A549 (cell line): ENCODE measurements around the gene SLC9C1.

Source experiments
- BCL3 ChIP-seq: fragments of >200 bp; sonication (Bioruptor Twin); formaldehyde crosslinking; IDR thresholded peaks from 3 replicates; pipeline ENCODE4 v1.6.1; 2016
- BHLHE40 ChIP-seq: IDR thresholded peaks from 2 replicates; pipeline ENCODE4 v1.6.1; 2012; ENCODE audit warnings: low read depth, low read length, inconsistent platforms
- CHD2 ChIP-seq: fragments of 150-350 bp; IDR thresholded peaks from 2 replicates; pipeline ENCODE4 v1.6.1; 2014; ENCODE audit warnings: low read length; ENCODE audit not compliant: partially characterized antibody
- CHD4 ChIP-seq: fragments of 200-600 bp; sonication (generic); IDR thresholded peaks from 2 replicates; pipeline ENCODE4 v1.6.1; 2016; ENCODE audit warnings: antibody characterized with exemption, mild to moderate bottlenecking, borderline replicate concordance
- CTCF ChIP-seq: fragments of >200 bp; sonication (Bioruptor Twin); formaldehyde crosslinking; IDR thresholded peaks from 3 replicates; pipeline ENCODE4 v1.5.1; 2016
- ESRRA ChIP-seq: fragments of 150-350 bp; IDR thresholded peaks from 2 replicates; pipeline ENCODE4 v1.6.1; 2014; ENCODE audit warnings: mild to moderate bottlenecking, low read length, borderline replicate concordance
- MAFK ChIP-seq: fragments of 450-650 bp; IDR thresholded peaks from 2 replicates; pipeline ENCODE4 v1.6.1; 2014; ENCODE audit not compliant: partially characterized antibody
- POLR2A ChIP-seq: IDR thresholded peaks from 2 replicates; pipeline ENCODE4 v1.6.1; 2012; ENCODE audit warnings: mild to moderate bottlenecking, low read length
- RAD21 ChIP-seq, 2 experiments: fragments of >200 bp in 1 of 2; sonication (Bioruptor Twin) in 1 of 2; formaldehyde crosslinking in 1 of 2; IDR thresholded peaks in 1 of 2; conservative IDR thresholded peaks in 1 of 2; 2 replicates in 1 of 2; 3 replicates in 1 of 2; pipeline ENCODE4 v1.6.1; 2012 to 2018; ENCODE audit warnings: inconsistent platforms in 1 of 2
- SREBF2 ChIP-seq: fragments of 450-650 bp; IDR thresholded peaks from 2 replicates; pipeline ENCODE4 v1.6.1; 2014; ENCODE audit warnings: mild to moderate bottlenecking, moderate library complexity
- ZC3H11A ChIP-seq: fragments of 450-650 bp; IDR thresholded peaks from 2 replicates; pipeline ENCODE4 v1.6.1; 2014; ENCODE audit warnings: antibody characterized with exemption, mild to moderate bottlenecking
- ZSCAN20 ChIP-seq: fragments of 250-450 bp; sonication (Bioruptor Pico); IDR thresholded peaks from 2 replicates; pipeline ENCODE4 v1.8.0; 2022; ENCODE audit warnings: mild to moderate bottlenecking, moderate library complexity
- TF ChIP-seq, protein P1 (sequence below): fragments of 150-350 bp; IDR thresholded peaks from 2 replicates; pipeline ENCODE4 v1.6.1; 2014; ENCODE audit warnings: low read depth, mild to moderate bottlenecking, low read length

DNA sequence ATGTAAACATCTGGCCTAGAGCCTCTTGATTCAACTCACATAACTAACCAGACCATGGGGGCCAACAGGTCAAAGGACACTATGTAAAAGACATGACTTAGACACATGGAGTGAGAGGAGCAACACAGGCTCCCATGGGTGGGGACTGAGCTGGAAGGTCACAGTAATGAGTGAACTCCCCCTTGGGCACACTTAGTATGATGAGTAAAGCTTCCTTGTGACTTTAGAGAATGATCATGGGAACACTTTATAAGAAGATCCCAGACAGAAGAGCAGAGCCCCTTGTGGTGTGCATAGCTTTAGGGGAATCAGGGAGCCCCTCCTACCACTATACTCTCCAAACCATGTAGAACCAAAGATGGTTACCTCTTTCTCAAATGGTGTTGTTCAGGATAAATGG is 171.1 kb downstream of the SLC9C1 start:
- TF ChIP-seq MAFK (no peak), POLR2A (no peak), CTCF (no peak), ESRRA (no peak), ZC3H11A (no peak), BHLHE40 (no peak), CHD4 (no peak), ZSCAN20 (CRISPR knock-in tag) (no peak), CHD2 (no peak), SREBF2 (no peak), RAD21 (conservative IDR thresholded peaks at IDR 0.05 in 1 of 2, IDR thresholded peaks at IDR 0.05 in 1 of 2) (no peak), BCL3 (no peak)
- TF ChIP-seq, protein P1, sequence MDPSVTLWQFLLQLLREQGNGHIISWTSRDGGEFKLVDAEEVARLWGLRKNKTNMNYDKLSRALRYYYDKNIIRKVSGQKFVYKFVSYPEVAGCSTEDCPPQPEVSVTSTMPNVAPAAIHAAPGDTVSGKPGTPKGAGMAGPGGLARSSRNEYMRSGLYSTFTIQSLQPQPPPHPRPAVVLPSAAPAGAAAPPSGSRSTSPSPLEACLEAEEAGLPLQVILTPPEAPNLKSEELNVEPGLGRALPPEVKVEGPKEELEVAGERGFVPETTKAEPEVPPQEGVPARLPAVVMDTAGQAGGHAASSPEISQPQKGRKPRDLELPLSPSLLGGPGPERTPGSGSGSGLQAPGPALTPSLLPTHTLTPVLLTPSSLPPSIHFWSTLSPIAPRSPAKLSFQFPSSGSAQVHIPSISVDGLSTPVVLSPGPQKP, result no peak
